ENCODE results near the gene GABARAPL2. TPM values are rescaled to one million over a fixed set of nuclear protein-coding genes. Genes with fewer than 3 reads are reported as not detected.
"Not testable (repeated sequence)": the region's sequence is repeated elsewhere in the genome, so short reads cannot be mapped to it uniquely, and the experiment has no call there.

The GABARAPL2 gene
- total and polyA plus RNA-seq, 8 donors, result 29.8 to 198 (median 93.5) TPM

DNA sequence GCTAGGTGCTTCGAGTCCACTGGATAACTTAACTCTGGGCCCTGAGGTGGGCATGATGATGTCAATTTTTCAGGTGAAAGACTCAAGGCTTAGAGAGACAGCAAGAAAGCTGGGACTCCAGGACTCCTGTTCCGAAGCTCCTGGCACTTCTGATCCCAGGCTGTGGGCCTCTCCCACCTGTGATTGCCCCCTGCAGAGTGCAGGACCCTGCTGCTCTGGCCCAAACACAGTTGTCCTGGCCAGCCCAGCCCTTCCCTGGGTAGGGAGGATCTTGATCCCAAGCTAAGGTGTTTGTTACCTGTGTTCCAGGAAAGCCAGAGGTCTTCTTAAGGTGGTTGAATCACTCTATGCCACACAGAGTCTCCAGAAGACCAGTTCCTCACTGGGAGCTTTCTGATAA is 33.4 kb upstream of the GABARAPL2 start:
- Histone ChIP-seq H3K9me3 (no peaks in the 10 kb centered on the region), H3K27me3 (no peaks in the 10 kb centered on the region), H3K27ac (no peak overlapping the region), H3K4me1 (no peaks in the 10 kb centered on the region), H3K4me3 (no peak overlapping the region), H3K36me3 (no peaks in the 10 kb centered on the region)
- intact Hi-C loops (cut with DNase I; ENCODE audit: low total_unique reads), result no loop called here
- no peak for DNase-seq
- 83 to 93% (median 88%) methylated on average over 2 of the region's 2 CpGs for WGBS, 5 donors
- TF ChIP-seq POLR2AphosphoS5 (IDR thresholded peaks at IDR 0.05) (no peak), POLR2A (IDR thresholded peaks at IDR 0.05) (no peak), EP300 (IDR thresholded peaks at IDR 0.05) (no peak)
- TF ChIP-seq, protein P1, sequence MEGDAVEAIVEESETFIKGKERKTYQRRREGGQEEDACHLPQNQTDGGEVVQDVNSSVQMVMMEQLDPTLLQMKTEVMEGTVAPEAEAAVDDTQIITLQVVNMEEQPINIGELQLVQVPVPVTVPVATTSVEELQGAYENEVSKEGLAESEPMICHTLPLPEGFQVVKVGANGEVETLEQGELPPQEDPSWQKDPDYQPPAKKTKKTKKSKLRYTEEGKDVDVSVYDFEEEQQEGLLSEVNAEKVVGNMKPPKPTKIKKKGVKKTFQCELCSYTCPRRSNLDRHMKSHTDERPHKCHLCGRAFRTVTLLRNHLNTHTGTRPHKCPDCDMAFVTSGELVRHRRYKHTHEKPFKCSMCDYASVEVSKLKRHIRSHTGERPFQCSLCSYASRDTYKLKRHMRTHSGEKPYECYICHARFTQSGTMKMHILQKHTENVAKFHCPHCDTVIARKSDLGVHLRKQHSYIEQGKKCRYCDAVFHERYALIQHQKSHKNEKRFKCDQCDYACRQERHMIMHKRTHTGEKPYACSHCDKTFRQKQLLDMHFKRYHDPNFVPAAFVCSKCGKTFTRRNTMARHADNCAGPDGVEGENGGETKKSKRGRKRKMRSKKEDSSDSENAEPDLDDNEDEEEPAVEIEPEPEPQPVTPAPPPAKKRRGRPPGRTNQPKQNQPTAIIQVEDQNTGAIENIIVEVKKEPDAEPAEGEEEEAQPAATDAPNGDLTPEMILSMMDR (IDR thresholded peaks at IDR 0.05), result no peak

DNA sequence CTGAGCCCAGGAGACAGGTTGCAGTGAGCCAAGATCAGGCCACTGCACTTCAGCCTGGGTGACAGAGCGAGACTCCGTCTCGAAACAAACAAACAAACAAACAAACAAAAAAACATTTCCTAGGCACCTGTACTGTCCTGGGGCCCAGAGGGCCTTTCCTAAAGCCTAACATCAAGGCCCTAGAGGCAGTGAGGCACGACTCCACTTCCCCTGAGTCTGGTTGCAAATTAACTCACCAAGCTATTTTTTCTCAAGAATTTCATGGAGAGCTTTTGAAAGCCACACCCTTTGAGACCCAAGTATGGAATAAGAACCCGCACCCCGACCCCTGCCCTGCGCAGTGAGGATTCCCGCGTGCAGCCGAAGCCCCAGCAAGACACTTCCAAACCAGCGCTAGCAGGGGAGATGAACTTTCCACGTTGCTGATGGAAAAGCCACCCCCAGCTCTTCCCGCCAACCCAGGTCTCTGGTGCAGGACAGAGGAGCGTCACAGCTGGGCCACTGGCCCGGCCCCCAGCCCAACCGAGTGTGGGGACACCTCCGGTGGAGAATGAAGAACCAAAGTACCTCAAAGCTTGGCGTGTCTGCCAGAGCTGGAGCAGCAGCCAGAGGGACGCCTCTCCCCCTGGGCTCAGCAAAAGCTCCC is 31.5 kb upstream of the GABARAPL2 start:
- Histone ChIP-seq H3K27ac (no peak overlapping the region), H3K9me3 (no peaks in the 10 kb centered on the region), H3K36me3 (no peaks in the 10 kb centered on the region), H3K4me1 (no peaks in the 10 kb centered on the region), H3K27me3 (no peaks in the 10 kb centered on the region), H3K4me3 (no peak overlapping the region)
- no peak for DNase-seq
- 73 to 85% (median 81%) methylated on average over 19 of the region's 19 CpGs for whole genome bisulfite sequencing, 5 donors
- TF ChIP-seq, protein P1 (IDR thresholded peaks at IDR 0.05), result no peak
- TF ChIP-seq POLR2A (IDR thresholded peaks at IDR 0.05) (no peak), EP300 (IDR thresholded peaks at IDR 0.05) (no peak), POLR2AphosphoS5 (IDR thresholded peaks at IDR 0.05) (no peak)
- intact Hi-C loops (cut with DNase I; ENCODE audit: low total_unique reads), result no loop called here

DNA sequence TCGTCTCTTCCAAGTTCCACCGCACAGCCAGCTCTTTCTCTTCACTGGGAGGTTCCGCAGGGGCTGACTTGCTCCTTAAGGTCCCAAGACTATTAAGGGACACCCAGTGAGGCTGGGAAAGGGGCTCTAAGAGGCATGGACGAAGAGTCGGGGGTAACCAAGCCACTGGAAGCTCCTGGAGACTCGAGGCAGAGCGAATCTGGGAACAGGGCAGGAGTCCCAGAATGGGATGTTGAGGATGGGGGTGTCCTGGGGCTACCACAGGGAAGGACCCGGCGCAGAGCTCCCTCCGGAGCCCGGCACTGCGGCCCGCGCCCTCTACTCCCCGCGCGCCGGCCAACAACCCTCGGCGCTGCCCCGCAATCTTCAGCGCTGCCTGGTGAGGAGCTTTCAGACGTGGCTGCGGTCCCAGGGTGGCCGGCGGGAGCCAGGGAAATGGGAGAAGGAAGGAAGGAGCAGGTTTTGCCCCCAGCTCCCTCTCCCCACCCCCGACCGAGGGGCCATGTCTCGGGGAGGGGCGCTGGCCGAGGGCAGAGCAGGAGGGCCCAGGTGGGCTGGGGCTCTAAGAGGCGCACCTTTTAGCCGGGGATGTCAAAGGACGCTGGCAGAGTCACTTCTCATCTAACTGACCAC is 30.9 kb upstream of the GABARAPL2 start:
- H3K27me3 ChIP-seq, result no peaks in the 10 kb centered on the region
- H3K9me3 ChIP-seq, result no peaks in the 10 kb centered on the region
- intact Hi-C loops (cut with DNase I; ENCODE audit: low total_unique reads), result no loop called here
- peaks cover 0 to 4% (median 0%) of the 10 kb centered on the region in 4 donors for H3K36me3 ChIP-seq
- H3K4me1 ChIP-seq, result no peaks in the 10 kb centered on the region
- H3K4me3 ChIP-seq, result no peak overlapping the region
- no peak overlapping the region for H3K27ac ChIP-seq
- TF ChIP-seq, protein P1 (IDR thresholded peaks at IDR 0.05), result no peak
- TF ChIP-seq EP300 (IDR thresholded peaks at IDR 0.05), result no peak
- no peak for TF ChIP-seq POLR2A (IDR thresholded peaks at IDR 0.05)
- TF ChIP-seq POLR2AphosphoS5 (IDR thresholded peaks at IDR 0.05), result no peak
- DNase-seq, result no peak
- WGBS, 5 donors, result 62 to 72% (median 66%) methylated on average over 12 to 34 of the region's 34 CpGs

DNA sequence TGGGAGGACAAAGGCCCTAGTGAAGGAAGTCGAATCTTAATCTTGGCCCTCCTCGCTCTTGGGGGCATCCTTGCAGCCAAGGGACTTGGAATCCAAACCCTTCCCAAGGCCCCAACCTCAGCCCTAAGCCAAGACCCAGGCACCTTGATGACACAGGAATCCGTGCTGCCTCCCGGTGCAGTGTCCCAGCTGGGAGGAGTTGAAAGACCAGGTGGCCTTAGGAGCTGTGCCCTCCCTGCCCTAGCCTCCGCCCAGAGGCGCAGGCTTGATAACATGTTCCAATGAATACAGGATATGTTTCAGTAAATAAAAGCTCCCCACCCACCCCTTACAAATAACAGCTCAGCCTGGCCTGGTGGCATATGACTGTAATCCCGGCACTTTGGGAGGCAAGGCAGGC is 30.3 kb upstream of the GABARAPL2 start, which contains the start of gene CHST5:
TSS of gene CHST5 (minus strand) at position 208 of the 400 bp plus-strand sequence. CDS start 5,724 bp downstream, outside the sequence.
- 39 to 72% (median 50%) methylated on average over 6 to 7 of the region's 7 CpGs for WGBS, 5 donors
- Histone ChIP-seq H3K4me3 (no peak within 1 kb of the TSS), H3K4me1 (no peaks in the 10 kb centered on the region), H3K27ac (peak within 1 kb of the TSS in 1 of 5 donors; percentile 25), H3K27me3 (no peaks in the 10 kb centered on the region), H3K36me3 (peaks cover 0 to 8% (median 0%) of the 10 kb centered on the region in 4 donors), H3K9me3 (no peaks in the 10 kb centered on the region)
- TF ChIP-seq POLR2A (IDR thresholded peaks at IDR 0.05) (no peak), POLR2AphosphoS5 (IDR thresholded peaks at IDR 0.05) (peak in 1 of 3 donors; percentile 6)
- intact Hi-C loops (cut with DNase I; ENCODE audit: low total_unique reads), result no loop called here
- DNase-seq, result peak; percentile 44 to 47

DNA sequence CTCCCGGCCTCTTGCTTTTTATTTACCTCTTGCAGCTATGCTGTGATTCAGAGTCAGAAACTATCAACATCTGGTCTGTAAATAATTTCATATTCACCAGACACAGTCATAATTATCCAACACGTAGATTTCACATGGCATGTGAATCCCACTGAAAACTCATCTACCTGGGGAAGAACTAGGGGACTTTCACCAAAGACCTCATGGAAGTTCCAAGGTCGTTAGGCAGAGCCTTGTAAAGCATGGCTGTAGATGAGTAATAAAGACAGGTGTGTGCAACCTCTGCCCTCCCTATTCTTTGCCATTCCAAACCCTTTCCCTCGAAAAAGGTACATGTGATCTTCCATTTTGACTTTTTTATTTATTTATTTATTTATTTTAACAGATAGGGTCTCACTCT is 28.4 kb upstream of the GABARAPL2 start:
- H3K27me3 ChIP-seq, result no peaks in the 10 kb centered on the region
- intact Hi-C loops (cut with DNase I; ENCODE audit: low total_unique reads), result no loop called here
- peaks cover 0 to 27% (median 6%) of the 10 kb centered on the region in 4 donors for H3K36me3 ChIP-seq
- H3K9me3 ChIP-seq, result no peaks in the 10 kb centered on the region
- no peak for TF ChIP-seq POLR2A (IDR thresholded peaks at IDR 0.05)
- TF ChIP-seq, protein P1 (IDR thresholded peaks at IDR 0.05), result no peak
- no peak for TF ChIP-seq POLR2AphosphoS5 (IDR thresholded peaks at IDR 0.05)
- TF ChIP-seq EP300 (IDR thresholded peaks at IDR 0.05), result no peak
- no peaks in the 10 kb centered on the region for H3K4me1 ChIP-seq
- no peak overlapping the region for H3K27ac ChIP-seq
- WGBS, 5 donors, result 72 to 90% (median 84%) methylated on average over 4 of the region's 4 CpGs
- DNase-seq, result no peak
- H3K4me3 ChIP-seq, result no peak overlapping the region

DNA sequence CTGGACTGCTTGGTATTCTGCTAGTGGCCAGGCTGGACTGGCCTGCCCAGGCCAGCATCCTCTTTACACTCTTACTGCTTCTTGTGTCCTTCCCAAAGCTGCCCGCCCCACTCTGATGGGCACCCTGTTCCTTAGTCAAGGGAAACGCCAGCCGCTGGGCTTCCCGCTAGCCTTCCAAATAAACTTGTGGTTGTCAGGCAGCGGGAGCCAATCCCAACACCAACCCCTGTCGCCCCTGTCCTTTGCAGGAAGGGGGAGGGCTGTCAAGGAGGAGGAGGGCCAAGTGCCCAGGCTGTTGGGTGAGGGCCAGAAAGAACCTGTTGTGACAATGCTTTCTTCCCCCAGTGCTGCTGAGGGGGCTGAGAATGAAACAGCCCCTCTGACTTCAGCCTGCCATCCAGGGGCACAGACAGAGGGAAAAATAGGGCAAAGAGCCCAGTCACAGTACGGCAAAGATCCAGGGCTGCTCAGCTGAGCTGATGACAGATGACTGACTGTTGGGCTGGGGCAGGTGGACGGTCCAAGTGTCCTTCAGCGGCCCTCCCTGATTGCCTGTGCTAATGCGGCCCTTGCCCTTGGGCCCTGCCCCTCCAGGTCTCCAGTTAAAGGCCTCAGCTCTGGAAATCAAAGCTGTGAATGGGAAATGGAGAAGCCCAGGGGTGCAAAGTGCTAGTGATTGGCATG is 27.2 kb upstream of the GABARAPL2 start:
- H3K27ac ChIP-seq; H3K9me3 ChIP-seq; H3K4me1 ChIP-seq; intact Hi-C loops (cut with DNase I; ENCODE audit: low total_unique reads); DNase-seq; H3K4me3 ChIP-seq; H3K27me3 ChIP-seq: not testable (repeated sequence)
- H3K36me3 ChIP-seq, result peaks cover 0 to 38% (median 7%) of the 10 kb centered on the region in 4 donors
- 70 to 88% (median 74%) methylated on average over 4 to 8 of the region's 10 CpGs for WGBS, 5 donors

All from stomach (tissue), 9 donors.